Measurements from ENCODE around the gene FUS. TPM values are rescaled to one million over a fixed set of nuclear protein-coding genes. Genes with fewer than 3 reads are reported as not detected.

FUS gene
- total and polyA plus RNA-seq, 2 of the 8 experiments (the other 6 are each of a cell fraction or from before 2014, with no cell fraction given) = 484 to 685 TPM

GRCh38 chr16:31181102-31181830, 1.3 kb downstream of the FUS start:
- H3K14ac ChIP-seq (ENCODE audit: insufficient read length) = no peak overlapping the region
- no peak overlapping the region for H2AFZ ChIP-seq (ENCODE audit: low read length)
- H2AK5ac ChIP-seq (ENCODE audit: low read depth, low read length) = no peak overlapping the region
- H3K18ac ChIP-seq (ENCODE audit: extremely low read depth, low read length) = no peak overlapping the region; the same call in 1 of the 2 replicates
- no peak overlapping the region for H3K23ac ChIP-seq (ENCODE audit: insufficient read length)
- H4K91ac ChIP-seq (replicated peaks; ENCODE audit: insufficient read length, low read length) = no peak overlapping the region
- peaks cover 8% of the 10 kb centered on the region for H3K79me1 ChIP-seq (ENCODE audit: low read depth, low read length)
- peak overlapping the region; percentile 100; the same call in 1 of the 2 replicates for H2BK5ac ChIP-seq (ENCODE audit: low read depth, low read length)
- no peak overlapping the region for H2BK12ac ChIP-seq (ENCODE audit: low read depth, low read length)
- H4K20me1 ChIP-seq (replicated peaks in 1 of 2; ENCODE audit: control insufficient read depth in 1 of 2, insufficient read depth in 2 of 2, low read length in 2 of 2) = peaks cover 41 to 43% of the 10 kb centered on the region in 2 experiments
- CTCF ChIA-PET (ENCODE audit: partially characterized antibody) = interaction anchor here (0.9 kb wide), 1 partner anchor 46 kb away, joined by 4 read pairs; no protein-coding TSS in a partner anchor
- H4K5ac ChIP-seq (ENCODE audit: insufficient read length, low read depth, low read length) = no peak overlapping the region
- DNase-seq (ENCODE audit: low read depth in 1 of 2, low spot score in 2 of 2) (no peak), FAIRE-seq (no peak)
- H3K4me3 ChIP-seq (ENCODE audit: extremely low read depth in 1 of 4, insufficient read depth in 2 of 4, low read depth in 3 of 4, low read length in 4 of 4) = peak overlapping the region; percentile 69 to 96 (median 86)
- no peak overlapping the region for H2BK15ac ChIP-seq (ENCODE audit: low read length)
- 4% methylated on average over 31 of the region's 31 CpGs; no CpG with 5 or more reads in 1 of the 2 experiments for WGBS, 2 experiments (ENCODE audit: extremely low coverage in 1 of 2, insufficient coverage in 1 of 2, insufficient read length in 1 of 2, insufficient replicate concordance in 2 of 2, low coverage in 1 of 2, low lambda C conversion rate in 2 of 2, missing lambda C conversion rate in 1 of 2)
- H3K9me3 ChIP-seq (ENCODE audit: insufficient read depth in 2 of 2, low read depth in 1 of 2, low read length in 1 of 2) = no peaks in the 10 kb centered on the region
- no peaks in the 10 kb centered on the region for H3K27me3 ChIP-seq (replicated peaks in 1 of 4; ENCODE audit: control insufficient read depth in 3 of 4, extremely low read depth in 1 of 4, insufficient read depth in 3 of 4, low read length in 3 of 4)
- peaks cover 14% of the 10 kb centered on the region; the same call in 1 of the 2 replicates for H3K23me2 ChIP-seq (ENCODE audit: low read depth, low read length)
- H3K4me1 ChIP-seq (replicated peaks in 1 of 4; ENCODE audit: control insufficient read depth in 3 of 4, insufficient read depth in 4 of 4, low read length in 3 of 4) = peaks cover 0 to 7% (median 2%) of the 10 kb centered on the region in 4 experiments; a peak in 5 of 7 replicates
- H2BK120ac ChIP-seq (replicated peaks; ENCODE audit: low read depth, low read length) = no peak overlapping the region
- H3K4me2 ChIP-seq (ENCODE audit: insufficient read depth in 1 of 2, low read depth in 2 of 2, low read length in 2 of 2) = peak overlapping the region; percentile 92 to 93
- peak overlapping the region; percentile 28 for H3K56ac ChIP-seq (replicated peaks; ENCODE audit: insufficient read length, low read depth, low read length)
- POLR2A ChIA-PET (ENCODE audit: partially characterized antibody) = interaction anchor here (0.6 to 6.9 kb wide), 57 partner anchors 10 to 532 kb away, joined by 3 to 407 read pairs (median 8); partner anchors contain the start of genes ARMC5, COX6A2, KAT8 and PRSS36
- TF ChIP-seq SRF (IDR thresholded peaks at IDR 0.05; ENCODE audit: low read depth, low read length) (no peak), SIN3A (conservative IDR thresholded peaks at IDR 0.05 in 1 of 2, IDR thresholded peaks at IDR 0.05 in 1 of 2; ENCODE audit: low read depth in 1 of 2, low read length in 2 of 2) (peak in 1 of 2 experiments; percentile 13; a peak in 1 of 4 replicates), POLR2A (IDR thresholded peaks at IDR 0.05; ENCODE audit: control extremely low read depth in 1 of 2, low read depth in 2 of 2, low read length in 2 of 2) (peak in 1 of 2 experiments; percentile 30; a peak in 1 of 3 replicates)
- no peak overlapping the region for H2BK20ac ChIP-seq (ENCODE audit: low read length)
- peaks cover 40 to 67% of the 10 kb centered on the region in 2 experiments for H3K79me2 ChIP-seq (ENCODE audit: control insufficient read depth in 1 of 2, insufficient read depth in 2 of 2, low read length in 2 of 2)
- H3K27ac ChIP-seq (ENCODE audit: low read depth, low read length) = peak overlapping the region; percentile 99; the same call in 1 of the 2 replicates
- no peak overlapping the region; the same call in 1 of the 2 replicates for H4K8ac ChIP-seq (ENCODE audit: extremely low read depth, insufficient read depth, low read length)
- peak overlapping the region; percentile 57 to 99 (median 99) for H3K9ac ChIP-seq (replicated peaks in 1 of 4; ENCODE audit: extremely low read depth in 1 of 4, low read depth in 3 of 4, low read length in 3 of 4)
- no peak overlapping the region for H3K4ac ChIP-seq (replicated peaks; ENCODE audit: insufficient read length, low read depth, low read length)
- peaks cover 31 to 47% (median 39%) of the 10 kb centered on the region in 4 experiments for H3K36me3 ChIP-seq (ENCODE audit: control insufficient read depth in 2 of 4, insufficient read depth in 4 of 4, low read length in 3 of 4)
